SJCRH30 (cell line): ENCODE measurements around the gene SGSM2. TPM values are rescaled to one million over a fixed set of nuclear protein-coding genes. Genes with fewer than 3 reads are reported as not detected.

Experiments
- DNase-seq, 2 experiments: peaks; one replicate each; pipeline ENCODE4 v3.0.0-alpha.2; 2015 to 2020
- H3K27ac ChIP-seq: fragments of 250-450 bp; sonication (Bioruptor Pico); 2 replicates; pipeline ENCODE4 v1.5.1; 2020; ENCODE audit warnings: mild to moderate bottlenecking, moderate library complexity
- H3K27me3 ChIP-seq: fragments of 250-450 bp; sonication (Bioruptor Pico); 2 replicates; pipeline ENCODE4 v1.5.1; 2020; ENCODE audit warnings: mild to moderate bottlenecking, moderate library complexity
- H3K36me3 ChIP-seq: fragments of 250-450 bp; sonication (Bioruptor Pico); 2 replicates; pipeline ENCODE4 v1.5.1; 2020; ENCODE audit warnings: mild to moderate bottlenecking, moderate library complexity
- H3K4me1 ChIP-seq: fragments of 250-450 bp; sonication (Bioruptor Pico); 2 replicates; pipeline ENCODE4 v1.5.1; 2020; ENCODE audit warnings: mild to moderate bottlenecking, moderate library complexity
- H3K4me3 ChIP-seq: fragments of 250-450 bp; sonication (Bioruptor Pico); 2 replicates; pipeline ENCODE4 v1.5.1; 2020; ENCODE audit warnings: mild to moderate bottlenecking, moderate library complexity
- H3K9me3 ChIP-seq: fragments of 250-450 bp; sonication (Bioruptor Pico); replicated peaks from 2 replicates; pipeline ENCODE4 v1.5.1; 2020; ENCODE audit warnings: mild to moderate bottlenecking, moderate library complexity
- total RNA-seq: library from RNA; depleted of rRNA; stranded (reverse); fragments of >200 nt; shearing (Covaris generic); gene quantifications from 2 replicates; pipeline ENCODE4 v1.2.3, GENCODE V29; 2014

Gene SGSM2
- total RNA-seq, 1 experiment from 2014 or later, result 10.6 TPM

DNA sequence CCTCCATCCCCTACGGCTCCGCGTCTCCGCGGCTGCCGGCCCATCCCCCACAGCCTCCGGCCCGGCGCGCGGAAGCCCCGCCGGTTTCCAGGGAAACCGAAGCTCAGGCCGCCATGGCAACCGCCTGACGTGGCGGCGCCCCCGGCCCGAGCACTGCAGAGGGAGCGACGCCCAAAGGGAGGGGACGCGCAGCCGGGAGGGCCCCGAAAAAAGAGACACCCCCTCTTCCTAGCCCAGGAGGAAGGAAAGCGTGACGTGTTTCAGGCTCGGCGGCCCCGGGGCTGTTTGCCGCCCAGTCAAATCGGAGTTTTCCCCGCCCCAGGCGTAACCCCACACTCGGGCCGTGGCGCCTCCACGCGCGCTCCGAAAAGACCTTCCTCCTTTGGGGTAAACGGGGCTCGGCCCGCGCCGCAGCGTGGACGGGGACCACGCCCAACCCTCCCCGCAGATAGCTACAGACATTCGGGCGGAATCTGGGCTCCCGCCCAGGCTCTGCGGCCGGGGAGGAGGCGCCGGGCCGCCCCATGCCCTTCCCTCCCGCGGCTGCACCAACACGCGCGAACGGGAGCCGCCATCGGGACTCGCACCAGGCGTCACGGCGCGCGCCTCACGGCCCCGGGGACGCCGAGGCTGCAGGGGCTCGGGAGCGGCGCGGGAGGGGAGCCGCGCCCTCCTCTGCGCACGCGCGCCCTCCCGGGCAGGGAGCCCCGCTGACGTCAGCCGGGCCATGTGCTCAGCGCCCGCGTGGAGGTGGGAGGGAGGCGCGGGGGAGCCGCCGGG is 56.1 kb downstream of the SGSM2 start:
- no peaks in the 10 kb centered on the region for H3K9me3 ChIP-seq
- H3K4me3 ChIP-seq, result peak overlapping the region; percentile 73
- no peaks in the 10 kb centered on the region for H3K36me3 ChIP-seq
- peak overlapping the region; percentile 93 for H3K27ac ChIP-seq
- no peaks in the 10 kb centered on the region for H3K27me3 ChIP-seq
- H3K4me1 ChIP-seq, result peaks cover 11% of the 10 kb centered on the region
- DNase-seq, result peak; percentile 78 to 85

DNA sequence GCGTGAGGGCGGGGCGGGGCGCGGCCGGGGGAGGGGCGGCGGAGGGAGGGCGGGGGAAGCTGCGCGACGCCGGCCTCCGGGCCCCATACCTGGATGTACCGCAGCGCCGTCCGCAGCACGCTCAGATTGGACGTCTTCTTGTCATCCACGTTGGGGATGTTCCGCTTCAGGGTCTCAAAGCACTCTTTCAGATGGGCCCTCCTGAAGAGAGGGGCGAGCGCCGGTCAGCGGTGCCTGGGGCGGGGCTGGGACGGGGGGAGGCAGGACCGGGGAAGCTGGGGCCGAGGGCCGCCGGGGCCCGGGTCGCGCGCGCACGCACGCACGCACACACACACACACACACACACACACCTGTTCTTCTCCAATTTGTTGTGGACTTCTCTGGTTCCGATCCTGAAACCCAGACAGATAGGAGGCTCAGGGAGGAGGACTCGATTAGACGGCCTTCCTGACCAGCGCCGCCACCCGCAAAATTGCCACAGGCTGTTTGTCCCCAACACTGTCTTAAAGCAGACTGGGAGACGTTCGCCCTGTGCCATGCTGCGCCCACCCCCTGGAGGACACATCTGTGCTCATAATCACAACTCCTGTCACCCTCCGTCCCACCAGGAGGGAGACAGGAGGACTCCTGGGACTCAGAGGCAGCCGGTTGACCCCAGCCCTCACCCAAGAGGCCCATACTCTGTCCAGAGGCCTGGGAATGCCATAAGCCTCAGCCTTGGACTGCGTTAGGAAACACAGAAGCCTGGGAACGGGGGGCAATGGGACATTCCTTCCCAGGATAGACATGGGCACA is 56.9 kb downstream of the SGSM2 start:
- no peaks in the 10 kb centered on the region for H3K9me3 ChIP-seq
- peak overlapping the region; percentile 73 for H3K4me3 ChIP-seq
- peaks cover 14% of the 10 kb centered on the region for H3K4me1 ChIP-seq
- DNase-seq, result no peak
- no peaks in the 10 kb centered on the region for H3K27me3 ChIP-seq
- H3K27ac ChIP-seq, result no peak overlapping the region
- no peaks in the 10 kb centered on the region for H3K36me3 ChIP-seq

DNA sequence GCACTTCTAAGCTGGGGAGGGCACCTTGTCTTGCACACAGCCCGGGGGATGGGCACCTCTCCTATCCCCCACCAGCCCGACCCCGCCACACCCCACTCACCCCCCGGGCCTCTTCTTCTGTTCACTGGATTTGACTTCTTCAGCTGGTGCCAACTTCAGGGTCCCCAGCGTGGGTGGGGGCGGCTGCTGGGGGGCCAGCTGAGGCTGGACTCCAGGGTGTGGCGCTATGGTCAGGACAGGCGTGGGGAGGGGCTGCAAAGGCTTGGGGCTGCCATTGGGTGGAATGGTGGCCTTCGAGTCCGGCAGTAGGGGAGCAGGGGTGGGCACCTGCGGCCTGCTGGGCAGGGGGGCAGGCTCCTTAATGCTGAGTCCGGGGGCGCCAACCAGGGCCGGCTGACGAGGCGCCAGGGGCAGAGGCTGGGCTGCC is 57.5 kb downstream of the SGSM2 start:
- H3K4me1 ChIP-seq, result peaks cover 14% of the 10 kb centered on the region
- H3K9me3 ChIP-seq, result no peaks in the 10 kb centered on the region
- no peaks in the 10 kb centered on the region for H3K36me3 ChIP-seq
- no peak for DNase-seq
- H3K4me3 ChIP-seq, result no peak overlapping the region
- H3K27ac ChIP-seq, result no peak overlapping the region
- no peaks in the 10 kb centered on the region for H3K27me3 ChIP-seq

DNA sequence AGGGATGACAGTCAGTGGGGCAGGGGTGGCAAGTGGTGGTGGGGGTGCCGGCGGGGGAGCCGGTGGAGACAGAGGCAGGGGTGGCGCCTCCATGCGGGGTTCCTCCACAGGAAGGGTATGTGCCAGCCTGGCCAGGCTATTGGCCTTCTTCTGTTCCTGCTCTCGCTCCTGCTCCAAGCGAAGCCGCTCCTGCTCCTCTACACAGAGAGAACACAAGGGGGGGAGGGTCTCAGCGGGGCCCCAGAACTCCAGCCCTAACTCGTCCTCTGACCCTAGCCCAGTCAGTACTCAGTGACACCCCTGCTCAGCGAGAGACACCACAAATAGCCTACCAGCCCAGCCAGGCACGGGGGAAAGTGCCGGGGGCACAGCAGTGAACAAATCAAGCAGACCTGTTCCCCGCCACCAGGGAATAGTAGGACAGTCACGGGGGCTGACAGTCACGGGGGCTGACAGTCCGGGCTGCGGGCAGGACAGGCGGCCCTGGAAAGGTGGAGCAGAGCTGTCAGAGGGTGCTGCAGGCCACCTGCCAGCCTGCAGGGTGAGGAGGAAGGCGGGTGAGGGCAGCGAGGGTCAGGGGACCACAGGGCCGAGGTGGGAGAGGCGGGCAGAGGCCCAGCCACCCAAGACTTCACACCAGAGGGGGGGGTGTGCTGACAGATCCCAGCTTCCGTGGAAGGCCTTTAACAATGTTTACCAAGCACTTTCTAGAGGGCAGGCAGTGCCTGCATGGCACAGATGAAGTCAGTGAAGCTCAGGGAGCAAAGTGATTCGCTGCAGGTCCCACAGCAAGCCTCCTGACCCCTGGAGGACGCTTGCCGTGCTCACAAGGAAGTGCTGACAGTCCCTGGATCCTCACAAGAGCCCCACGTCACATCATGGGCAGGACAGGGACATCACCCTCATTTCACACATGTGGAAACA is 58.2 kb downstream of the SGSM2 start:
- no peaks in the 10 kb centered on the region for H3K27me3 ChIP-seq
- H3K4me1 ChIP-seq, result peaks cover 14% of the 10 kb centered on the region
- no peaks in the 10 kb centered on the region for H3K36me3 ChIP-seq
- no peak for DNase-seq
- H3K4me3 ChIP-seq, result no peak overlapping the region
- H3K9me3 ChIP-seq, result no peaks in the 10 kb centered on the region
- no peak overlapping the region for H3K27ac ChIP-seq

DNA sequence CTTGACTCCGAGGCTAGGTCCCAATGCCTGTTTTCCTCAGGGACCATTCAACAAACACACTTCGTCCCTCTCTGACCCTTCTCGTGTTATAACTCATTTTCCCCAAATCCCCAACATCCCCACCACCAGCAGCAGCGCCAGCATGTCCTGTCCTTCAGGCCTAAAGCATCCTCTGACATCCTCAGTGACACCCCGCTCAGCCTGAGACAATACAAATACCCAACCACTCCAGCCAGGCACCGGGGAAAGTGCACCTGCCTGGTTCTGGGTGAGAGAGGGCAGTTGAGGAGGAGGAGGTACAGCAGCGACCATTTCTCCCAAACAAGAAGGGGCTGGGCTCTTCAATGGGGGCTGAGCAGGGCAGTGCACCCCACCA is 58.9 kb downstream of the SGSM2 start:
- DNase-seq, result no peak
- H3K4me3 ChIP-seq, result peak overlapping the region; percentile 38
- no peaks in the 10 kb centered on the region for H3K36me3 ChIP-seq
- peaks cover 14% of the 10 kb centered on the region for H3K4me1 ChIP-seq
- H3K27ac ChIP-seq, result no peak overlapping the region
- H3K27me3 ChIP-seq, result no peaks in the 10 kb centered on the region
- no peaks in the 10 kb centered on the region for H3K9me3 ChIP-seq

DNA sequence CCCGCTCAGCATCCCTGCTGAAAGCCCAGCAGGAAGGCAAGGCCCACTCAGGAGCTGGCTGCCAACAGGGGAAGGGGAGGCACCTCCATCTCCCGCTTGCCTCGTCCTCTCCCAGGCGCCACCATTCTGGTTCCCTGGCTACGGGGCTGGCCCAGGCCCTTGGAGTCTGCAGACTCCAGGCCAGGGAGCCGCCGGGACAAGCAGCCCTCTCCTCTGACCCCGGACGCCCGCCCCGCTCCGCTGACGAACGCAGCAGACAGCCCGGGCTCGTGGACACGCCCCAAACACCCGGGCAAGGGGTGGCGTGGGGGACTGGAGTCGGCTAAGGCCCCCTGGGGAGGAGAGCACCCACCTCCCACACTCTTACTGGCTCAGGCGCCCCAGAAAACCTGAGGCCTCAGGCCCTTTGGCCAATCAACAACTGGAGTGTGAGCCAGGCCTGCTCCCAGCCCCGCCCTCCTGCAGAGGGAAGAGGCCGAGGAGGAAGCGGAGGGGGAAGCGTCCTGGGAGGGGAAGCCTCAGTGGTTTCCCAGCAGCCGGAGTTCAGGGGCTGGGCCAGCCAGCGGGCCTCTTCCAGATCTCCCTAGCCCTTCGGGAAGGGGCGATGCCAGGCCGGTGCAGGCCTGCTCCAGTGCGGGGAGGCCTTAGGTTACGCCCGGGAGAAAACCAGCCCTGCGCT is 59.4 kb downstream of the SGSM2 start:
- H3K36me3 ChIP-seq, result no peaks in the 10 kb centered on the region
- H3K27ac ChIP-seq, result no peak overlapping the region
- H3K9me3 ChIP-seq, result no peaks in the 10 kb centered on the region
- peak; percentile 94 to 96 for DNase-seq
- peaks cover 13% of the 10 kb centered on the region for H3K4me1 ChIP-seq
- peak overlapping the region; percentile 38 for H3K4me3 ChIP-seq
- no peaks in the 10 kb centered on the region for H3K27me3 ChIP-seq

DNA sequence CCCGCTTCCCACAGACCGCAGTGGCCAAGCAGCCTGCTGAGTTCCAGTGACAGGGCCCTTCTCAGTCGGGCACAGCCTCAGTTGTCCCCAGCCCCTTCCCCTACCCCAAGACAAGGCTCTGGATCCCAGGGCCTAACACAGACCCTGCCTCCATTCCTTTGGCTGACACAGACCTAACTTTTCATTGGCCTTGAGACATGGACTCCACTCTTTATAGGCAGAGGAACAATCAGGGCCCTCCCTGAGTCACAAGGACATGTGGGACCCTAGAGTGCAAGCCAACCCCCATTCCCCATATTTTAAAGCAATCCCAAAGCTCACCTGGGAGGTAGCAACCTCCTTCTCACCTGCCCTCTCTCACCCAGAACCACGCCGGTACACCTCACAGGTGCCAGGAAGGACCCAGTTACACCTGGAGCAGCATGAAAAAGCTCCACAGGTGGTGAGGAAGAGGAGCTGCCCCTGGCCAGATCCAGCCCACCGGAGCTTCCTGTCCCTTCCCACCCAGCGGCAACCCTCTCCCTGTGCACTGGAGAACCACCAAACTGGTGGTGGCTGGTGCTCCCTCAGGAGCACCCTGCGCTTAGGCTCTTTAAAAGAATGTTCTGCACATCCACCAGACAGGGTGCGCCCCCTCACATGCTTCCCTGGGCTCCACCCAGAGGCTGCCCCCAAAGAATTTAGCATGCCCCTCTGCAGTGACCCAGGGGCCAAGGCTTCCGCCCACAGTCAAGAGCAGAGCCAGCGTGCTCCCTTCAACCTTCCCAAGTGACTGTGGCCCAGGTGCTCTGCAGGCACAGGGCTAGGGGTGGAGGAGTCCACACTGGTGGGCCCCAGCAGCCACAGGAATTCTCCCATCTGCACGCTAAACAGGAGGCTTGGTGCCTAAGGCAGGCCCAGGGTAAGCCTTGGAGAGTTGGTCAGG is 60.2 kb downstream of the SGSM2 start:
- peaks cover 12% of the 10 kb centered on the region for H3K4me1 ChIP-seq
- H3K36me3 ChIP-seq, result no peaks in the 10 kb centered on the region
- H3K27me3 ChIP-seq, result no peaks in the 10 kb centered on the region
- DNase-seq, result no peak
- peak overlapping the region; percentile 38; the same call in 1 of the 2 replicates for H3K4me3 ChIP-seq
- H3K27ac ChIP-seq, result no peak overlapping the region
- no peaks in the 10 kb centered on the region for H3K9me3 ChIP-seq

DNA sequence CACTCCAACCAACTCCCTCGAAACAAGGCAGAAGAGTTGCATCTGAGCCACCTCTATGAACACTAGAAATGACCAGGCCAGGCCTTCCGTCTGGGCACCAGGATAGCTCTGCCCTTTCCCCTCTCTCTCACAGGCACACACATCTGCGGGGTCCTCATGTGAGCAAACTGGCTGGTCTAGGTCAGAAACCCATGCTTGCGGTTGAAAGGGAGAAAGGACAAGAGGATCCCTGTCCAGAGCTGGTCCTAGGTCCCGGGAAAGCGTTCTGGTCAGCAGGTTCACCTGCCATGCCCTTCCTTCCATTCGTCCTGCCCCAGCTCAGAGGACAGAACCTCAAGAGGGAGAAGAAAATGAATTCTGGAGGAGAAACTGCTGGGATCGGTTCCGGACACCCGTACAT is 60.9 kb downstream of the SGSM2 start:
- Histone ChIP-seq H3K9me3 (no peaks in the 10 kb centered on the region), H3K27ac (no peak overlapping the region), H3K36me3 (no peaks in the 10 kb centered on the region), H3K4me1 (peaks cover 12% of the 10 kb centered on the region), H3K4me3 (no peak overlapping the region), H3K27me3 (no peaks in the 10 kb centered on the region)
- DNase-seq, result no peak

DNA sequence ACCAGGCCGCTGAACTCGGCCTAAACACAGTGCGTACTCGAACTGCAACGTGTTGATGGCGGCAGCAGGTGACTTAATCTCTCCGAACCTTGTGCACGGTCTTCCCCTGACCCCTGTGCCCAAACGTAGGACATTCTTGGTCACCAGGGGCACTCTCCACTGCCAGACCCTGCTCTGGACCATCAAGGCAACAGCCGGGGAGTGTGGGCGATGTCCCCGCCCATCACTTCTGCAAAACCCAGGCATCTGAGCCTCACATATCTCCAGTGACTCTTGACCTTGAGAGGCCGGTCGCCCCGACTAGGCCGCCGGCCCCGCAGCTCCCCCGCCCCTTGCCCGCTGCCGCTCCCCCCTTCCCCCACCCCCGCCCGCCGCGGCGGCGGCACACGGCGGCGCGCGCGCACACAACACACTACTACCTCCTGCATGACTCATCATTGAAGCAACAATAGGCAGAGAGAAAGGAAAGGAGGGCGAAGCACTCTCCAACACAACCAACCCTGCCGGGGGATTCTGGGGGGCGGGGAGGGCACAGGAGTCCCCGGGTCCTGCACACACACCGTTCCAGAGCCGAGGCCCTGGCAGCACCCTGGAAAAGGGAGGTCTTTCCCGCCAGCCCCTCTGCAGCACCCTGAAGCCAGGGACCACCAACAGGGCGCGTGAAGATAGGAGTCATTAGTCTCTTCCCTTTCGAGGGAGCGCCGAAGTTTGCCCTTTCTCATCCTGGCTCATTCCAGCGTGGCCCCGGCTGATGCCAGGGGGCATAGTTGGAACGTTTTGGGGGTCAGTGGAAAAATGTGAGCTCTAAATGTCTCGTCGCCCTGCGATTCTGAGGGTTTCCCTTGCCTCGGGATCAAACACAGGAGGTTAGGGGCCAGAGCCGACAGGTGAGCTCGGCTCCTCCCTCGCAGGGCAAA is 61.6 kb downstream of the SGSM2 start:
- peak overlapping the region; percentile 86 for H3K4me3 ChIP-seq
- no peaks in the 10 kb centered on the region for H3K27me3 ChIP-seq
- no peaks in the 10 kb centered on the region for H3K36me3 ChIP-seq
- H3K9me3 ChIP-seq, result no peaks in the 10 kb centered on the region
- peak overlapping the region; percentile 94 for H3K27ac ChIP-seq
- peak; percentile 53 to 62 for DNase-seq
- peaks cover 12% of the 10 kb centered on the region for H3K4me1 ChIP-seq

DNA sequence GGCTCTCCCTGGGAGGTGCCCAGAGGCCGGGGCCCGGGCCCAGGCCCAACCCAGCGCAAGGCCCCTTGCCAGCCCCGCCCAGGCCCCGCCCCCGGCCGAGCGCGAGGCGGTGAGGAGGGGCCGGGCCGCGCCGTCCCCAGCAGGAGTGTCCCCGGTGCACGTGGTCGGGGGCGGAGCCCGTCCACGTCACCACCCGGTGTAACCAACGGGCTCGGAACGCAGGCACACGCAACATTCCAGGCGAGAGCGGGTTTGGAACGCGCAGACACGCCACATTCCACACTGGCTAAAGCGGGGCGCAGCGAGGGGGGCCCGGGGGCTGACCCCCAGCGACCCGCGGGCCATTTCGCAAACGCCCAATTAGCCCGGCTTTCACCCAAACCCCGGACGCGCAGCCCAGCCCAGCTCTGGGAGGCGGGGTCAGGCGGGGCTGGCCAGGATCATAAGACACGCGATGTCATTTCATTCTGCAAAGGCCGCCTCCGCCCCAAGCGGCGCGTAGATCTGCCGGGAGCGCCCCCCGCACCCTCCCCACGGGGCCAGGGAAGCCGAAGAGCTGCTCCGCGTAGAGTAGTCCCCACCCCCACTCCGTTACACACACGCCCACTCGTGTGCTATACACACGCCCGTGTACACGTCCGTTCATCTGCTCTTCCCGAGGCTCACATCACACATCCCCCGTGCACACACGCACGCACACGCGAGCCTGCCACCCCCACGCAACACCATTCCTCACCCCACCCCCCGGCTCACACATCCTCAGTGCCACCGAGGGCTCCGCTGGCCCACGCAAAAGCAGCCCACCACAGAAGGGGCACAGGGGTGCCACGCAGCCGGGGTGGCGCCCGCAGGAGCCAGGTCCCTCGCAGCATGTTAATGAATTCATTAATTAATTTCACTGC is 62.5 kb downstream of the SGSM2 start:
- H3K36me3 ChIP-seq, result no peaks in the 10 kb centered on the region
- peaks cover 12% of the 10 kb centered on the region for H3K4me1 ChIP-seq
- H3K9me3 ChIP-seq, result no peaks in the 10 kb centered on the region
- no peaks in the 10 kb centered on the region for H3K27me3 ChIP-seq
- H3K27ac ChIP-seq, result peak overlapping the region; percentile 94
- DNase-seq, result peak; percentile 86 to 87
- peak overlapping the region; percentile 86 for H3K4me3 ChIP-seq

DNA sequence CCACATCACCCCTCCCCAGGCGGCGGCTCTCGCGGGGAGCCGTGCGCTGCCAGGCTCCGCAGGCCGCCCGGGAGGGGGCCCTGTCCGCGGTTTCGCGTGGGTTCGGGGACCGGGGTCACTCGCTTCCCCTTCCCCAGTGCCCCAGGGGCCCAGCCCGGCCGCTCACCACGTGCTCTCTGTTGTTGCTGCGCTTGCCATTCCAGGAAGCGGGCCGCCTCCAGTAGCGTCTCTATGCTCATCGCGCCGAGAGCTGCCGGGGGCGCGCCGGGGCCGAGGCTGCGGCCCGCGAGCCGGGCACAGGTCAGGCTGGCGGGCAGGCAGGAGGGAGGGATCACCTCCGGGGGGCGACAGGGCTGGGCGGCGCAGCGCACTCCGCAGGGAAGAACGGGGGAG is 63.2 kb downstream of the SGSM2 start:
- peaks cover 12% of the 10 kb centered on the region for H3K4me1 ChIP-seq
- H3K9me3 ChIP-seq, result no peaks in the 10 kb centered on the region
- peak; percentile 50 to 56 for DNase-seq
- peak overlapping the region; percentile 86 for H3K4me3 ChIP-seq
- H3K36me3 ChIP-seq, result no peaks in the 10 kb centered on the region
- peak overlapping the region; percentile 94 for H3K27ac ChIP-seq
- H3K27me3 ChIP-seq, result no peaks in the 10 kb centered on the region
